ENCODE measurements around the gene STK32C.

The STK32C gene

GRCh38 chr10:132310701-132311337 lies 3.1 kb upstream of the STK32C start:
- no peak for DNase-seq (ENCODE audit: low read depth, low spot score)
- no peaks in the 10 kb centered on the region for H3K9me3 ChIP-seq (ENCODE audit: low read depth, low read length)
- TF ChIP-seq POLR2AphosphoS5 (IDR thresholded peaks at IDR 0.05; ENCODE audit: borderline replicate concordance, low read depth, low read length) = no peak
- TF ChIP-seq EZH2 (IDR thresholded peaks at IDR 0.05) = no peak
- no peak for TF ChIP-seq FOXP2 (optimal IDR thresholded peaks at IDR 0.05; ENCODE audit: control extremely low read depth, extremely low read length, insufficient read depth)
- no peak overlapping the region for H3K27ac ChIP-seq
- no peak overlapping the region for H3K9ac ChIP-seq (ENCODE audit: insufficient read length)
- H3K36me3 ChIP-seq (ENCODE audit: insufficient read depth, low read length) = no peaks in the 10 kb centered on the region
- H3K4me3 ChIP-seq = no peak overlapping the region

- Histone ChIP-seq H3K4me3 (no peak overlapping the region), H3K36me3 (ENCODE audit: insufficient read depth, low read length) (no peaks in the 10 kb centered on the region), H3K9me3 (ENCODE audit: low read depth, low read length) (no peaks in the 10 kb centered on the region), H3K27ac (no peak overlapping the region), H3K9ac (ENCODE audit: insufficient read length) (no peak overlapping the region)
- no peak for DNase-seq (ENCODE audit: low read depth, low spot score)
- TF ChIP-seq FOXP2 (optimal IDR thresholded peaks at IDR 0.05; ENCODE audit: control extremely low read depth, extremely low read length, insufficient read depth) = no peak
- TF ChIP-seq POLR2AphosphoS5 (IDR thresholded peaks at IDR 0.05; ENCODE audit: borderline replicate concordance, low read depth, low read length) = no peak
- TF ChIP-seq EZH2 (IDR thresholded peaks at IDR 0.05) = no peak
These were observed 2.3 kb upstream of the STK32C start for GRCh38 chr10:132309879-132310591.

GRCh38 chr10:132309471-132309865 lies 1.7 kb upstream of the STK32C start:
- no peaks in the 10 kb centered on the region for H3K36me3 ChIP-seq (ENCODE audit: insufficient read depth, low read length)
- no peak for DNase-seq (ENCODE audit: low read depth, low spot score)
- no peaks in the 10 kb centered on the region for H3K9me3 ChIP-seq (ENCODE audit: low read depth, low read length)
- H3K27ac ChIP-seq = no peak overlapping the region
- no peak overlapping the region for H3K4me3 ChIP-seq
- no peak overlapping the region for H3K9ac ChIP-seq (ENCODE audit: insufficient read length)
- no peak for TF ChIP-seq POLR2AphosphoS5 (IDR thresholded peaks at IDR 0.05; ENCODE audit: borderline replicate concordance, low read depth, low read length)
- no peak for TF ChIP-seq EZH2 (IDR thresholded peaks at IDR 0.05)
- TF ChIP-seq FOXP2 (optimal IDR thresholded peaks at IDR 0.05; ENCODE audit: control extremely low read depth, extremely low read length, insufficient read depth) = no peak

GRCh38 chr10:132308587-132309470 lies 1.1 kb upstream of the STK32C start:
- no peak overlapping the region for H3K9ac ChIP-seq (ENCODE audit: insufficient read length)
- TF ChIP-seq EZH2 (IDR thresholded peaks at IDR 0.05) (no peak), POLR2AphosphoS5 (IDR thresholded peaks at IDR 0.05; ENCODE audit: borderline replicate concordance, low read depth, low read length) (no peak)
- no peaks in the 10 kb centered on the region for H3K36me3 ChIP-seq (ENCODE audit: insufficient read depth, low read length)
- DNase-seq (ENCODE audit: low read depth, low spot score) = no peak
- peak overlapping the region; percentile 76; the same call in 1 of the 2 replicates for H3K4me3 ChIP-seq
- H3K9me3 ChIP-seq (ENCODE audit: low read depth, low read length) = no peaks in the 10 kb centered on the region
- no peak overlapping the region for H3K27ac ChIP-seq

- Histone ChIP-seq H3K4me3 (peak overlapping the region; percentile 49), H3K36me3 (ENCODE audit: insufficient read depth, low read length) (no peaks in the 10 kb centered on the region), H3K27ac (no peak overlapping the region), H3K9me3 (ENCODE audit: low read depth, low read length) (no peaks in the 10 kb centered on the region), H3K9ac (ENCODE audit: insufficient read length) (no peak overlapping the region)
- DNase-seq (ENCODE audit: low read depth, low spot score) = no peak
- TF ChIP-seq FOXP2 (optimal IDR thresholded peaks at IDR 0.05; ENCODE audit: control extremely low read depth, extremely low read length, insufficient read depth) (no peak), POLR2AphosphoS5 (IDR thresholded peaks at IDR 0.05; ENCODE audit: borderline replicate concordance, low read depth, low read length) (no peak)
These were observed 642 bp downstream of the STK32C start for GRCh38 chr10:132306864-132307751.

- no peak for DNase-seq (ENCODE audit: low read depth, low spot score)
- no peak overlapping the region for H3K27ac ChIP-seq
- no peak overlapping the region for H3K9ac ChIP-seq (ENCODE audit: insufficient read length)
- H3K4me3 ChIP-seq = no peak overlapping the region
- no peaks in the 10 kb centered on the region for H3K36me3 ChIP-seq (ENCODE audit: insufficient read depth, low read length)
- no peaks in the 10 kb centered on the region for H3K9me3 ChIP-seq (ENCODE audit: low read depth, low read length)
- TF ChIP-seq EZH2 (IDR thresholded peaks at IDR 0.05) = no peak
- no peak for TF ChIP-seq FOXP2 (optimal IDR thresholded peaks at IDR 0.05; ENCODE audit: control extremely low read depth, extremely low read length, insufficient read depth)
- TF ChIP-seq POLR2AphosphoS5 (IDR thresholded peaks at IDR 0.05; ENCODE audit: borderline replicate concordance, low read depth, low read length) = no peak
These were observed 1.4 kb downstream of the STK32C start for GRCh38 chr10:132306343-132306685.

- H3K9me3 ChIP-seq (ENCODE audit: low read depth, low read length) = no peaks in the 10 kb centered on the region
- H3K27ac ChIP-seq = no peak overlapping the region
- no peak overlapping the region for H3K4me3 ChIP-seq
- DNase-seq (ENCODE audit: low read depth, low spot score) = no peak
- TF ChIP-seq POLR2AphosphoS5 (IDR thresholded peaks at IDR 0.05; ENCODE audit: borderline replicate concordance, low read depth, low read length) = no peak
- TF ChIP-seq EZH2 (IDR thresholded peaks at IDR 0.05) = no peak
- TF ChIP-seq FOXP2 (optimal IDR thresholded peaks at IDR 0.05; ENCODE audit: control extremely low read depth, extremely low read length, insufficient read depth) = no peak
- no peaks in the 10 kb centered on the region for H3K36me3 ChIP-seq (ENCODE audit: insufficient read depth, low read length)
- no peak overlapping the region for H3K9ac ChIP-seq (ENCODE audit: insufficient read length)
These were observed 2.0 kb downstream of the STK32C start for GRCh38 chr10:132305654-132306342.

Measured in SK-N-MC (cell line).